ENCODE results near the gene TAS1R3.

Gene TAS1R3

GRCh38 chr1:1322952-1323351 is 8.1 kb upstream of the TAS1R3 start:
- no peak for DNase-seq (ENCODE audit: low read depth in 3 of 3, low spot score in 1 of 3)

- no peak for DNase-seq (ENCODE audit: low read depth in 3 of 3, low spot score in 1 of 3)
Measured at GRCh38 chr1:1324084-1324523, 7.0 kb upstream of the TAS1R3 start.

- DNase-seq (ENCODE audit: low read depth in 3 of 3, low spot score in 1 of 3), result peak; percentile 93 to 94 (median 93)
Measured at GRCh38 chr1:1324524-1325287, 6.4 kb upstream of the TAS1R3 start, which contains the start of the genes CPTP and INTS11. Gene CPTP (plus strand): TSS chr1:1324802. CDS start chr1:1326911, 2,109 bp downstream. Gene INTS11 (minus strand): TSS chr1:1324660. CDS start chr1:1324608, 52 bp downstream.

GRCh38 chr1:1325288-1326074 is 5.6 kb upstream of the TAS1R3 start:
- DNase-seq (ENCODE audit: low read depth in 3 of 3, low spot score in 1 of 3), result no peak

- no peak for DNase-seq (ENCODE audit: low read depth in 3 of 3, low spot score in 1 of 3)
Measured at GRCh38 chr1:1326075-1326605, 4.9 kb upstream of the TAS1R3 start.

- no peak for DNase-seq (ENCODE audit: low read depth in 3 of 3, low spot score in 1 of 3)
Measured at GRCh38 chr1:1327291-1327690, 3.8 kb upstream of the TAS1R3 start.

GRCh38 chr1:1328254-1328653 is 2.8 kb upstream of the TAS1R3 start:
- no peak for DNase-seq (ENCODE audit: low read depth in 3 of 3, low spot score in 1 of 3)

GRCh38 chr1:1329304-1330210 is 1.5 kb upstream of the TAS1R3 start:
- DNase-seq (ENCODE audit: low read depth in 3 of 3, low spot score in 1 of 3), result no peak

- DNase-seq (ENCODE audit: low read depth in 3 of 3, low spot score in 1 of 3), result no peak
Measured at GRCh38 chr1:1330366-1331067, 563 bp upstream of the TAS1R3 start.

GRCh38 chr1:1332031-1332755 is 1.1 kb downstream of the TAS1R3 start:
- DNase-seq (ENCODE audit: low read depth in 3 of 3, low spot score in 1 of 3), result no peak

GRCh38 chr1:1332774-1333480 is 1.8 kb downstream of the TAS1R3 start:
- no peak for DNase-seq (ENCODE audit: low read depth in 3 of 3, low spot score in 1 of 3)

GRCh38 chr1:1333551-1334241 is 2.6 kb downstream of the TAS1R3 start:
- no peak for DNase-seq (ENCODE audit: low read depth in 3 of 3, low spot score in 1 of 3)

GRCh38 chr1:1334835-1335234 is 3.8 kb downstream of the TAS1R3 start:
- no peak for DNase-seq (ENCODE audit: low read depth in 3 of 3, low spot score in 1 of 3)

GRCh38 chr1:1335283-1335682 is 4.2 kb downstream of the TAS1R3 start:
- DNase-seq (ENCODE audit: low read depth in 3 of 3, low spot score in 1 of 3), result no peak

- DNase-seq (ENCODE audit: low read depth in 3 of 3, low spot score in 1 of 3), result no peak
Measured at GRCh38 chr1:1335792-1336248, 4.7 kb downstream of the TAS1R3 start.

- no peak for DNase-seq (ENCODE audit: low read depth in 3 of 3, low spot score in 1 of 3)
Measured at GRCh38 chr1:1336446-1336845, 5.4 kb downstream of the TAS1R3 start.

- DNase-seq (ENCODE audit: low read depth in 3 of 3, low spot score in 1 of 3), result no peak
Measured at GRCh38 chr1:1336931-1337792, 6.1 kb downstream of the TAS1R3 start.
